ENCODE measurements around the gene TMEM273. TPM values are rescaled to one million over a fixed set of nuclear protein-coding genes. Genes with fewer than 3 reads are reported as not detected.

Gene TMEM273
- total RNA-seq, 1 donor from 2014 or later = 1.7 TPM

DNA sequence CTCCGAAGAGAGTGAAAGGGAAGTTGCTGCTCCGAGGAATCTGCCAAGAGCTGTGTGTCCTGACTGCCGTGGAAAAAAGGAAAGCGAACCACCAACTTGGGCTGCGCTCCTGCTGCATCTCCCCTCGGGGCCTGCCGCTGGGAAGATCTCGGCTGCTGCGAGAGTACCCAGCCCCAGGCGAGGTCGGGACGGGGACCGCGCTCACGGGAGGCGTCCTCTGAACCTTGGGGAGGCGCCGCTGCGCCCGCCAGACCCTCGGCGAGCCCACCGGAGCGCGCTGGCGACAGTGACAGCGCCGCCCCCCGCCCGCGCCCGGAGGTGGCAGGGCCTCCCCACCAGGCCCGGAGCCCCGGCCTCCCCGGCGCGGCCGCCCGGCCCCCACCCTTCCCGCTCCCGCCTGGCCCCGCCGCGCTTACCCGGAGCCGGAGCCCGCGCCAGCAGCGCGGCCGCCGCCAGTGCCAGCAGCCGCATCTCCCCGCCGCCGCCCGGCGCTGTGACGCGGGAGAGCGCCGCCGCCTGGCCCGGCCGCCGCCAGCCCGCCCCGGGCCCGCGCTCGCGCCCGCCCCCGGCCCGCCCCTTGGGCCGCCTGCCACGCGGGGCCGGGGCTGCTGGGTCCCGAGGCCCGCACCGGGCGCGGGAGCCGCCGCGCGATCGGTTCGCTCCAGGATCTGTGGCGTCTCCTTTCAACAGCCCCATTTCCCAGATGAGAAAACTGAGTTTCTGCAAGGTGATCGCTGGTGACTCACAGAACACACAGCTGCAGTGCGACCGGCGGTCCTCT, 73.0 kb downstream of the TMEM273 start, which contains the start of gene VSTM4:
VSTM4 (minus strand) TSS at position 508 of the 781 bp plus-strand sequence; CDS start at position 471, 37 bp downstream.
- DNase-seq = no peak

DNA sequence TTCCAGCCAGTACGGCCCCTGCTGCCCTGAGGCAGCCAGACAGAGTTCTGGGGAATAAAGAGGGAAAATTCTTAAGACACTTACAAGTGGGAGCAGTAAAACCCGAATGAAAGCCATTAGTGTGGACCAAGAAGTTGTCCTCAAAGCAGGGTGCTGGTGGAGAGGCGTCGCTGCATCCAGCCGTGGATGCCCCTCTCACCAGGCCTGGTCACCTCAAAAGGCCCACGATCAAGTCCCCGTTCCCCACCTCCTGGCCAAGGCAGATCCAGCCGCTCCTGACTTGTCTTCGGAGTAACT, 73.5 kb downstream of the TMEM273 start:
- DNase-seq = no peak

DNA sequence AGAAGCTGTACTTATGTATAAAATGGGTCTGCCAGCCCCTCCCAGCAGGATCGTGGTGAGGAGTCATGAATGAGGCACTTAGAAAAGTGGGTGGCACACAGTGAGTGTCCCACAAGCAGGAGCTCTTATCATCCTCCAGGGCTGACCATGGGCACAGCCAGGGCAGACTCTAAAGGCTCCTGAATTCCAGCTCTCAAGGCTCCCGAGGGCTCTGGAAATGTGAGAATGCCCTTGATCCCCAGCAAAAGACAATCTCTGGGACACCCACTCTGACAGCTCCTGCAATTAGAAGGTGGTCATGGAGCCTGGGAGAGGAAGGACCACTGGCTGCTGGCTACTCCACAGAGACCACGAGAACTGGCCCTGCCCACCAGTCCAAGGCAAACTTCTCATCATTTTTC, 74.5 kb downstream of the TMEM273 start:
- no peak for DNase-seq

GRCh38 chr10:49112851-49113250, 75.3 kb downstream of the TMEM273 start:
- no peak for DNase-seq

DNA sequence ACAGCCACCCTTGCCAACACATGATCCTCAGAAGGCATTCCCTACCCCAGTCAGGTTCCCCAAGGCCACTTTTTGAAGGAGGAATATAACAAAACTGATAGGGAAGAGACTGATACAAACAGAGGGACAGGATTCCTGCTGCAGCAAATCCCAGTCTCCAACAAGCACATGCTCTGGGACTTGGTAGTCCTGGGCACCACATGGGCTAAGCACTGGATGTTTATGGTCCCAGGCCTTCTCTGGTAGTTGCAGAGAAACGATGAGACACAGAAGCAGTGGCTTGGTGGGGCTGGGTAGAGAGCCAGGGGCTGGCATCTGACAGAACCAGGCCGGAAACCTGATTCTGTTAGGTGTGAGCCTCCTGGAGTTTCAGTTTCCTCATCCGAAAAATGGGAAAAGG, 76.1 kb downstream of the TMEM273 start:
- DNase-seq = no peak

GRCh38 chr10:49111320-49111698, 76.9 kb downstream of the TMEM273 start:
- DNase-seq = no peak

- no peak for DNase-seq
These were observed 77.4 kb downstream of the TMEM273 start for GRCh38 chr10:49110684-49111319.

DNA sequence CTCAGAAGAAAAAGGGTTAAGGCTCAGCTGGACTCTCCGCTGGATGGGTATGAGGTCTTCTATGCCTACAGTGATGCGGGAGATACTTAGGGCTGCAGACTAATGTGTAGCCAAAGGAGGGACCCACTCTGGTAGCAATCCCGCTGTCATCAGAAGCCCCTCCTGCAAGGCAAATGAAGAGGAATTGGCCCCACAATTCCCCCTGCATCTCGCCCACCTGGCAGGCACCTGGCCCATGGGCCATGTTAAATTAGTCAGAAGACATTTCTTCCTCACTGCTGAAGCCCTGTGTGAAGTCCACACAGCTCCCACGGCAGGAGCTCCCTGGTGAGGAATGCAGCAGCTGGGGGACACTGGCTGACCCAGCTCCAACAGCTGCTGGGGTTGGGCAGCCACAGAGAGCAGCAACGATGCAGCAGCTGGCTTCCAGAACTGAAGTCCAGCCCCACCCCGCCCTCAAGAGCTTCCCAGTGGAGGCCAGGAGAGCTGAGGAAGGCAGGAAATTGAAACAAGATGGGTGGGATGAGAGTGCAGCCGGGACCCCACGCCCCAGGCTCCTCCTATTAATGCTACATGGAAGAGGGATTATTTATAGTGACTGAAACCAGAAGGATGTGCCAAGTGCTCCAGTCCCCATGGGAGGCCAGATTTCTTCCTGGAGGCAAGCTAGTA, 78.4 kb downstream of the TMEM273 start:
- DNase-seq = no peak

- no peak for DNase-seq
These were observed 79.5 kb downstream of the TMEM273 start for GRCh38 chr10:49108656-49109055.

GRCh38 chr10:49107887-49108267, 80.3 kb downstream of the TMEM273 start:
- no peak for DNase-seq

DNA sequence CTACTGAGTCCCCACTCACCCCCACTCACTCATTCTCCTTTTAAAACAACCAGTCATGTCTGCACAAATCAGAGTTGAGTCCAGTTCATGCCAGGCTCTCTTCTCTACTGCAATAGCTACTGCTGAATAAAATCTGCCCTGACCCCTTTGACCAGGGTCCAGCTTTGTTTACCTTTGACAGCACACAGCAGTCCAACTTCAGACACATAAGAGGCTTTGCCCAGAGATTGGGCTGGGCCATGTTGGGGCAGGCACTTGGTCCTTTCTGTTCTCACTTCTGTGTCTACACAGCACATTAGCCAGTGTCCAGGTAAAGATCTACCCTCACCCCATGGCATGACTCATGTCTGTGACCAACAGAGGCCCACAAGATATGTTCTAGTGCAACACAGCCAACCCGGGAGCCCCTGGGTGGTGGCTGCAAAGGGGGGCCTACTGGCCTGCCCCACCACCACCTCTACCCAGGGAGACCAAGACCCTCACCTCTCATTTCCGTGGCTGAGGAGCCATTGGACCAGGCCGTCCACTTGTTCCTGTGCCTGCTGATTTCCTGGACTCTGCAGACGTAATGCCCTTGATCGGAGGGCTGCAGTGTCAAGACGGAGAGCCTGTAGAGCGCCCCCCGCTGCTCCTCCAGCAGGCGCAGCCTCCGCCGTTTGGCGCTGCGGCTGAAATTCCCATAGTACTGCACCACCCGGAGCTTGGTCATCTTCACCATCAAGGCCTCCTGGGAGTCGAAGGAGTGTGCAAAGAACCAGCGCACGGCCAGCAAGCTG, 80.9 kb downstream of the TMEM273 start:
- DNase-seq = no peak

GRCh38 chr10:49106451-49106850, 81.7 kb downstream of the TMEM273 start:
- DNase-seq = no peak

- no peak for DNase-seq
These were observed 83.1 kb downstream of the TMEM273 start for GRCh38 chr10:49105076-49105475.

Other genes with a start within 250 kb of the TMEM273 start
- gene LRRC18, start 248.6 kb downstream of the TMEM273 start, total RNA-seq = not detected
- gene VSTM4, start 72.9 kb downstream of the TMEM273 start, total RNA-seq = 2.3 TPM
- gene FAM170B, start 54.4 kb downstream of the TMEM273 start, total RNA-seq = not detected
- not detected for gene C10orf71, start 110.8 kb upstream of the TMEM273 start, total RNA-seq
- gene DRGX, start 207.7 kb upstream of the TMEM273 start, total RNA-seq = not detected